Dendritic cell treated with granulocyte-macrophage colony-stimulating factor and Interleukin-4, amounts not matched to agents 40 ng/mL and 50 ng/mL, for 4 days (primary cell): ENCODE data around the gene KIF17.

Source experiments
- H3K27ac Mint-ChIP-seq: one replicate; pipeline ENCODE4 v1.8.0; 2022; ENCODE audit warnings: mild to moderate bottlenecking, mixed read lengths
- H3K27me3 Mint-ChIP-seq: one replicate; pipeline ENCODE4 v1.8.0; 2022; ENCODE audit warnings: mild to moderate bottlenecking, mixed read lengths
- H3K36me3 Mint-ChIP-seq: one replicate; pipeline ENCODE4 v1.8.0; 2022; ENCODE audit warnings: low read depth, mixed read lengths
- H3K4me1 Mint-ChIP-seq: one replicate; pipeline ENCODE4 v1.8.0; 2022; ENCODE audit warnings: low read depth, mixed read lengths
- H3K4me3 Mint-ChIP-seq: one replicate; pipeline ENCODE4 v1.8.0; 2022; ENCODE audit warnings: mild to moderate bottlenecking, moderate library complexity, mixed read lengths
- H3K9me3 Mint-ChIP-seq: one replicate; pipeline ENCODE4 v1.8.0; 2022; ENCODE audit warnings: mixed read lengths
- intact Hi-C: fragments of 100-400 bp; cut with micrococcal nuclease; formaldehyde crosslinking; loops from one replicate; pipeline ENCODE4 v1.15.0; 2022

KIF17 gene

GRCh38 chr1:20717452-20718342, at the start of gene KIF17:
Gene KIF17, minus strand, starts transcription at chr1:20718007. Its CDS starts 301 bp downstream, at chr1:20717706.
- Mint-ChIP-seq H3K4me3 (peak within 1 kb of the TSS; percentile 63), H3K27ac (no peak within 1 kb of the TSS), H3K27me3 (peaks cover 52% of the 10 kb centered on the region), H3K4me1 (no peaks in the 10 kb centered on the region), H3K9me3 (no peaks in the 10 kb centered on the region), H3K36me3 (no peaks in the 10 kb centered on the region)
- intact Hi-C loops = no loop called here

- Mint-ChIP-seq H3K36me3 (peaks cover 95% of the 10 kb centered on the region), H3K27ac (no peak overlapping the region), H3K27me3 (no peaks in the 10 kb centered on the region), H3K4me1 (no peaks in the 10 kb centered on the region), H3K4me3 (no peak overlapping the region), H3K9me3 (no peaks in the 10 kb centered on the region)
- intact Hi-C loops = no loop called here
Observed at GRCh38 chr1:20767271-20767670, 49.5 kb upstream of the KIF17 start.

- Mint-ChIP-seq H3K27ac (no peak overlapping the region), H3K4me3 (no peak overlapping the region), H3K36me3 (peaks cover 95% of the 10 kb centered on the region), H3K9me3 (no peaks in the 10 kb centered on the region), H3K27me3 (no peaks in the 10 kb centered on the region), H3K4me1 (no peaks in the 10 kb centered on the region)
- intact Hi-C loops = no loop called here
Observed at GRCh38 chr1:20763417-20763816, 45.6 kb upstream of the KIF17 start.

GRCh38 chr1:20760322-20760721, 42.5 kb upstream of the KIF17 start:
- Mint-ChIP-seq H3K4me1 (no peaks in the 10 kb centered on the region), H3K27ac (no peak overlapping the region), H3K4me3 (no peak overlapping the region), H3K27me3 (no peaks in the 10 kb centered on the region), H3K9me3 (no peaks in the 10 kb centered on the region), H3K36me3 (peaks cover 95% of the 10 kb centered on the region)
- intact Hi-C loops = no loop called here

GRCh38 chr1:20753589-20753988, 35.8 kb upstream of the KIF17 start:
- Mint-ChIP-seq H3K4me3 (no peak overlapping the region), H3K27me3 (no peaks in the 10 kb centered on the region), H3K36me3 (peaks cover 78% of the 10 kb centered on the region), H3K27ac (no peak overlapping the region), H3K4me1 (no peaks in the 10 kb centered on the region), H3K9me3 (no peaks in the 10 kb centered on the region)
- intact Hi-C loops = loop anchor here (10.0 kb wide), 1 partner anchor 91 kb away; no protein-coding TSS in a partner anchor

GRCh38 chr1:20751462-20751990, 33.7 kb upstream of the KIF17 start:
- intact Hi-C loops = loop anchor here (10.0 kb wide), 1 partner anchor 93 kb away; no protein-coding TSS in a partner anchor
- Mint-ChIP-seq H3K27ac (no peak overlapping the region), H3K4me1 (no peaks in the 10 kb centered on the region), H3K27me3 (no peaks in the 10 kb centered on the region), H3K4me3 (no peak overlapping the region), H3K36me3 (peaks cover 78% of the 10 kb centered on the region), H3K9me3 (no peaks in the 10 kb centered on the region)

- intact Hi-C loops = no loop called here
- H3K4me3 Mint-ChIP-seq = no peak overlapping the region
- H3K9me3 Mint-ChIP-seq = no peaks in the 10 kb centered on the region
- H3K27me3 Mint-ChIP-seq = no peaks in the 10 kb centered on the region
- no peak overlapping the region for H3K27ac Mint-ChIP-seq
- H3K36me3 Mint-ChIP-seq = peaks cover 99% of the 10 kb centered on the region
- no peaks in the 10 kb centered on the region for H3K4me1 Mint-ChIP-seq
Observed at GRCh38 chr1:20742671-20743070, 24.9 kb upstream of the KIF17 start.

- Mint-ChIP-seq H3K4me3 (no peak overlapping the region), H3K27ac (no peak overlapping the region)
Observed at GRCh38 chr1:20740781-20741180, 23.0 kb upstream of the KIF17 start.

GRCh38 chr1:20739225-20739624, 21.4 kb upstream of the KIF17 start:
- intact Hi-C loops = no loop called here
- no peak overlapping the region for H3K27ac Mint-ChIP-seq
- no peak overlapping the region for H3K4me3 Mint-ChIP-seq
- H3K4me1 Mint-ChIP-seq = no peaks in the 10 kb centered on the region
- H3K27me3 Mint-ChIP-seq = no peaks in the 10 kb centered on the region
- H3K36me3 Mint-ChIP-seq = peaks cover 84% of the 10 kb centered on the region
- H3K9me3 Mint-ChIP-seq = no peaks in the 10 kb centered on the region

More at GRCh38 chr1:20740781-20741180, 23.0 kb upstream of the KIF17 start:
- Mint-ChIP-seq H3K27me3 (no peaks in the 10 kb centered on the region), H3K36me3 (peaks cover 98% of the 10 kb centered on the region), H3K4me1 (no peaks in the 10 kb centered on the region), H3K9me3 (no peaks in the 10 kb centered on the region)
- intact Hi-C loops = no loop called here

GRCh38 chr1:20735581-20736111, 17.8 kb upstream of the KIF17 start:
- intact Hi-C loops = no loop called here
- Mint-ChIP-seq H3K4me1 (peaks cover 20% of the 10 kb centered on the region), H3K36me3 (peaks cover 56% of the 10 kb centered on the region), H3K27ac (no peak overlapping the region), H3K4me3 (no peak overlapping the region), H3K9me3 (no peaks in the 10 kb centered on the region), H3K27me3 (peaks cover 30% of the 10 kb centered on the region)

- H3K36me3 Mint-ChIP-seq = peaks cover 34% of the 10 kb centered on the region
- H3K27me3 Mint-ChIP-seq = peaks cover 51% of the 10 kb centered on the region
- peaks cover 26% of the 10 kb centered on the region for H3K4me1 Mint-ChIP-seq
- intact Hi-C loops = loop anchor here (2.0 kb wide), 1 partner anchor 37 kb away; no protein-coding TSS in a partner anchor
- H3K27ac Mint-ChIP-seq = no peak overlapping the region
- no peaks in the 10 kb centered on the region for H3K9me3 Mint-ChIP-seq
- peak overlapping the region; percentile 87 for H3K4me3 Mint-ChIP-seq
Observed at GRCh38 chr1:20733360-20733975, 15.7 kb upstream of the KIF17 start.

- intact Hi-C loops = loop anchor here (2.0 kb wide), 1 partner anchor 36 kb away; no protein-coding TSS in a partner anchor
- Mint-ChIP-seq H3K4me3 (peak within 1 kb of the TSS; percentile 87), H3K27ac (peak within 1 kb of the TSS; percentile 15), H3K36me3 (peaks cover 27% of the 10 kb centered on the region), H3K4me1 (peaks cover 26% of the 10 kb centered on the region), H3K9me3 (no peaks in the 10 kb centered on the region), H3K27me3 (peaks cover 57% of the 10 kb centered on the region)
Observed at GRCh38 chr1:20732588-20733359, 15.0 kb upstream of the KIF17 start, which contains the start of gene SH2D5. Gene SH2D5, minus strand, starts transcription at chr1:20732703. Its CDS starts 4,659 bp downstream, at chr1:20728044.

- Mint-ChIP-seq H3K27me3 (peaks cover 60% of the 10 kb centered on the region), H3K4me1 (peaks cover 26% of the 10 kb centered on the region), H3K27ac (no peak overlapping the region), H3K4me3 (peak overlapping the region; percentile 87), H3K9me3 (no peaks in the 10 kb centered on the region), H3K36me3 (peaks cover 21% of the 10 kb centered on the region)
- intact Hi-C loops = loop anchor here (2.0 kb wide), 1 partner anchor 35 kb away; no protein-coding TSS in a partner anchor
Observed at GRCh38 chr1:20732071-20732587, 14.3 kb upstream of the KIF17 start.
